Ishikawa (cell line): ENCODE results near the gene ADAP1.

Source experiments
- CEBPB ChIP-seq: IDR thresholded peaks from 2 replicates; pipeline ENCODE4 v1.6.1; 2012
- CREB1 ChIP-seq: IDR thresholded peaks from 2 replicates; pipeline ENCODE4 v1.6.1; 2012; ENCODE audit warnings: low read depth
- EGR1 ChIP-seq: IDR thresholded peaks from 2 replicates; pipeline ENCODE4 v1.6.1; 2012
- EP300 ChIP-seq: IDR thresholded peaks from 2 replicates; pipeline ENCODE4 v1.6.1; 2012; ENCODE audit warnings: borderline replicate concordance
- FOXM1 ChIP-seq: IDR thresholded peaks from 2 replicates; pipeline ENCODE4 v1.6.1; 2012; ENCODE audit warnings: low read depth, borderline replicate concordance
- MAX ChIP-seq: IDR thresholded peaks from 2 replicates; pipeline ENCODE4 v1.6.1; 2012
- NFIC ChIP-seq: IDR thresholded peaks from 2 replicates; pipeline ENCODE4 v1.6.1; 2012
- RAD21 ChIP-seq: IDR thresholded peaks from 2 replicates; pipeline ENCODE4 v1.6.1; 2012; ENCODE audit warnings: low read depth
- REST ChIP-seq: IDR thresholded peaks from 2 replicates; pipeline ENCODE4 v1.6.1; 2012; ENCODE audit warnings: low read depth, mild to moderate bottlenecking
- TAF1 ChIP-seq: IDR thresholded peaks from 2 replicates; pipeline ENCODE4 v1.6.1; 2012; ENCODE audit warnings: low read depth, mild to moderate bottlenecking
- TCF12 ChIP-seq: IDR thresholded peaks from 2 replicates; pipeline ENCODE4 v1.6.1; 2012; ENCODE audit warnings: low read depth
- TEAD4 ChIP-seq: IDR thresholded peaks from 2 replicates; pipeline ENCODE4 v1.6.1; 2012
- USF1 ChIP-seq: IDR thresholded peaks from 2 replicates; pipeline ENCODE4 v1.6.1; 2012
- YY1 ChIP-seq: IDR thresholded peaks from 2 replicates; pipeline ENCODE4 v1.6.1; 2012; ENCODE audit warnings: low read depth
- ZBTB7A ChIP-seq: IDR thresholded peaks from 2 replicates; pipeline ENCODE4 v1.6.1; 2012; ENCODE audit warnings: low read depth

Gene ADAP1

GRCh38 chr7:973312-973711 is 18.8 kb upstream of the ADAP1 start:
- TF ChIP-seq YY1 (no peak), TCF12 (no peak), MAX (no peak), TAF1 (no peak)

- TF ChIP-seq ZBTB7A (no peak), USF1 (no peak), REST (no peak), TAF1 (no peak), TEAD4 (no peak), NFIC (no peak), MAX (no peak), RAD21 (no peak), CREB1 (no peak), FOXM1 (no peak)
These were observed 18.3 kb upstream of the ADAP1 start for GRCh38 chr7:972676-973309.

- TF ChIP-seq REST = no peak
- TF ChIP-seq EGR1 = no peak
- TF ChIP-seq TAF1 = no peak
- TF ChIP-seq RAD21 = no peak
- no peak for TF ChIP-seq CREB1
- no peak for TF ChIP-seq MAX
- no peak for TF ChIP-seq USF1
- TF ChIP-seq TCF12 = no peak
- no peak for TF ChIP-seq YY1
- no peak for TF ChIP-seq ZBTB7A
- no peak for TF ChIP-seq EP300
- no peak for TF ChIP-seq TEAD4
- no peak for TF ChIP-seq FOXM1
These were observed 17.6 kb upstream of the ADAP1 start for GRCh38 chr7:972110-972509.

GRCh38 chr7:970744-971143 is 16.3 kb upstream of the ADAP1 start:
- no peak for TF ChIP-seq USF1
- no peak for TF ChIP-seq REST
- TF ChIP-seq TAF1 = no peak
- no peak for TF ChIP-seq CREB1
- TF ChIP-seq TEAD4 = no peak
- no peak for TF ChIP-seq TCF12
- no peak for TF ChIP-seq EP300
- TF ChIP-seq RAD21 = no peak
- no peak for TF ChIP-seq NFIC
- no peak for TF ChIP-seq CEBPB
- no peak for TF ChIP-seq ZBTB7A
- no peak for TF ChIP-seq FOXM1
- TF ChIP-seq EGR1 = no peak
- no peak for TF ChIP-seq YY1
- no peak for TF ChIP-seq MAX
